MM.1S (cell line): ENCODE data around the gene WNK2.

Experiments used
- DNase-seq: peaks from one replicate; pipeline ENCODE4 v3.0.0-alpha.2; 2015
- H2AFZ ChIP-seq: fragments of 300-600 bp; sonication (generic); 2 replicates; pipeline ENCODE4 v1.6.0; 2016; ENCODE audit warnings: antibody characterized with exemption, low read length
- H3F3A ChIP-seq: fragments of 300-600 bp; sonication (generic); 2 replicates; pipeline ENCODE4 v1.6.1; 2016; ENCODE audit warnings: mild to moderate bottlenecking, antibody characterized with exemption, low read length, moderate library complexity, mixed read lengths; ENCODE audit not compliant: insufficient read depth
- H3K27ac ChIP-seq: fragments of 300-600 bp; sonication (generic); 2 replicates; pipeline ENCODE4 v1.5.1; 2016; ENCODE audit warnings: mild to moderate bottlenecking, low read length
- H3K27me3 ChIP-seq: fragments of 300-600 bp; sonication (generic); replicated peaks from 2 replicates; pipeline ENCODE4 v1.6.0; 2016; ENCODE audit warnings: low read length; ENCODE audit not compliant: insufficient read depth
- H3K36me3 ChIP-seq: fragments of 300-600 bp; sonication (generic); replicated peaks from 2 replicates; pipeline ENCODE4 v1.6.1; 2016; ENCODE audit warnings: mild to moderate bottlenecking, low read length, mixed read lengths; ENCODE audit not compliant: insufficient read depth
- H3K4me1 ChIP-seq: fragments of 300-600 bp; sonication (generic); 2 replicates; pipeline ENCODE4 v1.6.1; 2016; ENCODE audit warnings: low read length, mixed read lengths
- H3K4me2 ChIP-seq: fragments of 300-600 bp; sonication (generic); 2 replicates; pipeline ENCODE4 v1.6.0; 2016; ENCODE audit warnings: low read depth, low read length
- H3K4me3 ChIP-seq: fragments of 300-600 bp; sonication (generic); 2 replicates; pipeline ENCODE4 v1.5.1; 2016; ENCODE audit warnings: low read length, mixed read lengths
- H3K79me2 ChIP-seq: fragments of 300-600 bp; sonication (generic); 2 replicates; pipeline ENCODE4 v1.6.1; 2016; ENCODE audit warnings: mixed run types, low read length, mixed read lengths
- H3K9ac ChIP-seq: fragments of 300-600 bp; sonication (generic); 2 replicates; pipeline ENCODE4 v1.6.1; 2016; ENCODE audit warnings: low read length, mixed read lengths
- H3K9me2 ChIP-seq: fragments of 300-600 bp; sonication (generic); replicated peaks from 2 replicates; pipeline ENCODE4 v1.6.1; 2016; ENCODE audit warnings: mild to moderate bottlenecking, low read length, mixed read lengths; ENCODE audit not compliant: insufficient read depth
- H3K9me3 ChIP-seq: fragments of 300-600 bp; sonication (generic); replicated peaks from 2 replicates; pipeline ENCODE4 v1.6.1; 2016; ENCODE audit warnings: mild to moderate bottlenecking, low read length, mixed read lengths; ENCODE audit not compliant: insufficient read depth
- H4K20me1 ChIP-seq: fragments of 300-600 bp; sonication (generic); 2 replicates; pipeline ENCODE4 v1.6.1; 2016; ENCODE audit warnings: mild to moderate bottlenecking, low read length, moderate library complexity, mixed read lengths; ENCODE audit not compliant: insufficient read depth
- EZH2 ChIP-seq: fragments of 300-600 bp; sonication (generic); optimal IDR thresholded peaks from 2 replicates; pipeline ENCODE3; 2017; ENCODE audit warnings: low read depth, mild to moderate bottlenecking, antibody characterized with exemption, low read length, mixed read lengths
- EZH2phosphoT487 ChIP-seq: fragments of 300-600 bp; sonication (generic); IDR thresholded peaks from 2 replicates; pipeline ENCODE4 v1.6.1; 2018; ENCODE audit warnings: antibody characterized with exemption, low read length
- TF ChIP-seq, protein P1 (sequence below): fragments of 300-600 bp; sonication (generic); IDR thresholded peaks from 2 replicates; pipeline ENCODE4 v1.5.1; 2016; ENCODE audit warnings: antibody characterized with exemption, low read length, mixed read lengths

The WNK2 gene

DNA sequence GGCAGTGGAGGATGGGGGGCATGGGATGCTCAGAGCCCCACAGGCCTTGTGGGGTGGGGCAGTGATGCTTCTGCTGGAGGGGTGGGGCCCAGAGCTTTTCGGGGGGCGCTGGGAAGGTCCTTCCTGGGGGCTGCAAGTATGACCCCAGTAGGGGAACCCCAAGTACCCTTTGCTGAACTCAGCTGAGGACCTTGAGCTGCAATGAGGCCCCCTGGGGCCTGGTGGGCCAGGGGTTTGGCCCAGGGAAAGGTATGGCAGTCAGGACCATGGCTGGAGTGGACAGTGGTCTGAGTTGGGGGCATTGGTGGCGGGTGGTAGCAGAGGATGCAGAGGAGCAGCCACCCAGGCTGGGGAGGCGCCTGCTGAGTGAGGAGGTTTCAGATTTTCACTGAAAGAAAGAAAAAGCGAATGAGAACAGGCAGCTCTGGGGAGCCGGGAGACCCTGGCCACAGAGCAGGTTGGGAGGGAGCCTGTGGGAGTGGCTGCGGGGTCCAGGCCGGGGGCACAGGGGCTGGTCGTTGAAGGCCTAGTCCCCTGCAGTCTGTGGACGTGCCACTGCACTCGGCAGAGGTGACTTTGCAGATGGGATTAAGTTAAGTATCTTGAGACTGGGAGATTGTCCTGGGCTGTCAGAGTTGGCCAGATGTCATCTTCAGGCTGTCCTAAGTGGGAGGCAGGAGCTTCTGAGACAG, 19.2 kb downstream of the WNK2 start:
- Histone ChIP-seq H3K36me3 (no peaks in the 10 kb centered on the region), H3K27me3 (no peaks in the 10 kb centered on the region), H4K20me1 (no peaks in the 10 kb centered on the region), H2AFZ (no peak overlapping the region), H3K4me1 (no peaks in the 10 kb centered on the region), H3K9ac (no peak overlapping the region), H3K4me3 (no peak overlapping the region), H3K27ac (no peak overlapping the region), H3K79me2 (no peaks in the 10 kb centered on the region), H3K4me2 (no peak overlapping the region), H3K9me3 (no peaks in the 10 kb centered on the region), H3K9me2 (no peaks in the 10 kb centered on the region), H3F3A (no peaks in the 10 kb centered on the region)
- TF ChIP-seq EZH2phosphoT487 (no peak), EZH2 (no peak)
- TF ChIP-seq, protein P1, sequence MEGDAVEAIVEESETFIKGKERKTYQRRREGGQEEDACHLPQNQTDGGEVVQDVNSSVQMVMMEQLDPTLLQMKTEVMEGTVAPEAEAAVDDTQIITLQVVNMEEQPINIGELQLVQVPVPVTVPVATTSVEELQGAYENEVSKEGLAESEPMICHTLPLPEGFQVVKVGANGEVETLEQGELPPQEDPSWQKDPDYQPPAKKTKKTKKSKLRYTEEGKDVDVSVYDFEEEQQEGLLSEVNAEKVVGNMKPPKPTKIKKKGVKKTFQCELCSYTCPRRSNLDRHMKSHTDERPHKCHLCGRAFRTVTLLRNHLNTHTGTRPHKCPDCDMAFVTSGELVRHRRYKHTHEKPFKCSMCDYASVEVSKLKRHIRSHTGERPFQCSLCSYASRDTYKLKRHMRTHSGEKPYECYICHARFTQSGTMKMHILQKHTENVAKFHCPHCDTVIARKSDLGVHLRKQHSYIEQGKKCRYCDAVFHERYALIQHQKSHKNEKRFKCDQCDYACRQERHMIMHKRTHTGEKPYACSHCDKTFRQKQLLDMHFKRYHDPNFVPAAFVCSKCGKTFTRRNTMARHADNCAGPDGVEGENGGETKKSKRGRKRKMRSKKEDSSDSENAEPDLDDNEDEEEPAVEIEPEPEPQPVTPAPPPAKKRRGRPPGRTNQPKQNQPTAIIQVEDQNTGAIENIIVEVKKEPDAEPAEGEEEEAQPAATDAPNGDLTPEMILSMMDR: no peak
- no peak for DNase-seq

DNA sequence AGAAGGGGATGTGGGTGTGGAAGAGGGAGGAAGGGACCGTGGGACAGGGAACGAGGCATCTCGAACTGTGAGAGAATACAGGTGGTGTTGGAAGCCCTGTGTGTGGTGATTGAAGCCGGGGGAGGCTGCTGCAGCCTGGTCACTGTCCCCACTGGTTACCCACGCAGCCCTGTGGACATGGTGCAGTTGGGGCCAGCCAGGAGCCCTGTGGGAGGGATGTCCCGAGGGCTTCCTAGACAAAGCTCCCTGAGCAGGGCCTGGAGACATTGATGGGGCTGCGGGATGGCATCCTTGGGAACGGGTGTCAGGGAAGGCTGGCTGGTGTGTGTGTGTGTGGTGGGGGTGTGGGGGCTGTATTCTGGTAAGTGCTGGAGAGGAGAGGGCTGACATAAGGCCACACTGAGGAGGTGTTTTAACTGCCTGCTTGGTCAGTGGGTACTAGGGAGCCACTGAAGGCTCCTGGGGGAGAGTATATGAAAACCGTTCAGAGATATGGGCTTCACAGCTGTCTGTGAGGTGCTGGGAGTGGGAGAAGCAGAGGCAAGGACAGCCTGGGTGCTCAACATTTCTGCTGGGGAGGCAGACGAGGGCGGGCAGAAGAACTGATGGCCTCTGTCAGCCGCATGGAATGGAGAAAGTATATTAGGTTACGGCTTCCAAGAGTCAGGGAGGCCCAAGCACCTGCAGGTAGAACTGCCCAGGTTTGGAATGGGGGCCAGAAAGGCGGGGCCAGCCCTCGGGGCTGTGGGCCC, 20.0 kb downstream of the WNK2 start:
- Histone ChIP-seq H2AFZ (no peak overlapping the region), H3K4me3 (no peak overlapping the region), H3K36me3 (no peaks in the 10 kb centered on the region), H4K20me1 (0 out of 2 replicates have a peak, but pooled peaks cover 3% of the 10 kb centered on the region), H3F3A (no peaks in the 10 kb centered on the region), H3K4me2 (no peak overlapping the region), H3K9me3 (no peaks in the 10 kb centered on the region), H3K4me1 (no peaks in the 10 kb centered on the region), H3K9me2 (no peaks in the 10 kb centered on the region), H3K27me3 (no peaks in the 10 kb centered on the region), H3K27ac (no peak overlapping the region), H3K79me2 (no peaks in the 10 kb centered on the region), H3K9ac (no peak overlapping the region)
- no peak for DNase-seq
- TF ChIP-seq EZH2 (no peak), EZH2phosphoT487 (no peak)
- TF ChIP-seq, protein P1: no peak

DNA sequence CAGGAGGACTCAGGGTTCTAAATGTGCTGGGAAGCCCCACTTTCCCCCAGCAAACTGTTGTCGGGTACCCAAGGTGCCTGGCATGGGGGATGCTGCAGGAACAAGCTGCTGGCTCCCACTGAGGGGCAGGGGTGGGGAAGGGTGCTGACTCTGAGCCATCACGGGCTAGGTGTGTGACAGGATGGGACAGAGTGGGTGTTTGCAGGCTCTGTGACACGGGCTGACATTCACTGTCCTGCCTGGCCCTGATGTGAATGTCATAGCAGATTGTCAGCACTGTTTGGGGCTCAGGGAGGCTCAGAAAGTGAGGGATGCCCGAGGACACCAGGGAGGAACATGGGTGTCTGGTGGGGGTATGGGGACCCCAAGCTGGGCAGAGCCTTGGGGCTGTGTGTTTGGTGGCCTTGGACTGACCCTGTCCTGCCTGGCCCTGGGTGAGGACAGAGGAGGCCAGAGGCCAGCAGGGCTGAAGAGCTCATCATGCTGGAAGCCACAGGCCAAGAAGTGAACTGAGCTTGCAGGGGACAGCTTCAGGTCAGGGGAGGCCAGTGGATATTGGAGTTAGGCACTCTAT, 20.6 kb downstream of the WNK2 start:
- Histone ChIP-seq H3K9me2 (no peaks in the 10 kb centered on the region), H3K9ac (no peak overlapping the region), H3K4me2 (no peak overlapping the region), H3K9me3 (no peaks in the 10 kb centered on the region), H3K27ac (no peak overlapping the region), H3K4me3 (no peak overlapping the region), H4K20me1 (0 out of 2 replicates have a peak, but pooled peaks cover 3% of the 10 kb centered on the region), H3F3A (no peaks in the 10 kb centered on the region), H3K79me2 (no peaks in the 10 kb centered on the region), H3K27me3 (no peaks in the 10 kb centered on the region), H3K36me3 (no peaks in the 10 kb centered on the region), H2AFZ (no peak overlapping the region), H3K4me1 (no peaks in the 10 kb centered on the region)
- TF ChIP-seq EZH2phosphoT487 (no peak), EZH2 (no peak)
- TF ChIP-seq, protein P1: no peak
- DNase-seq: no peak
